Measurements from ENCODE around the gene AHRR. TPM values are rescaled to one million over a fixed set of nuclear protein-coding genes. Genes with fewer than 3 reads are reported as not detected.

AHRR gene
- total and polyA plus RNA-seq, 2 experiments from 2014 or later, result 0.27 to 1.8 TPM

GRCh38 chr5:428754-429452 lies 107.4 kb downstream of the AHRR start (continued):
- TF ChIP-seq ZNF462 (CRISPR knock-in tag; IDR thresholded peaks at IDR 0.05) (no peak), ZNF331 (CRISPR knock-in tag; IDR thresholded peaks at IDR 0.05; ENCODE audit: low read depth) (no peak), JUNB (IDR thresholded peaks at IDR 0.05; ENCODE audit: unreplicated experiment) (no peak)

- Histone ChIP-seq H3K9me2 (ENCODE audit: insufficient read depth) (peaks cover 8% of the 10 kb centered on the region), H3K4me3 (no peak overlapping the region), H3K4me1 (ENCODE audit: insufficient read depth) (no peaks in the 10 kb centered on the region), H2AFZ (no peak overlapping the region), H4K20me1 (replicated peaks; ENCODE audit: insufficient read depth) (no peaks in the 10 kb centered on the region), H3K27ac (ENCODE audit: low read depth) (no peak overlapping the region), H3K36me3 (ENCODE audit: insufficient read depth) (no peaks in the 10 kb centered on the region), H3K79me2 (replicated peaks; ENCODE audit: insufficient read depth) (no peaks in the 10 kb centered on the region), H3K4me2 (no peak overlapping the region), H3K27me3 (ENCODE audit: insufficient read depth) (no peaks in the 10 kb centered on the region), H3F3A (replicated peaks; ENCODE audit: low read depth) (no peaks in the 10 kb centered on the region)
- no peaks in the 10 kb centered on the region for H3K9me3 Mint-ChIP-seq
- no peak for DNase-seq (ENCODE audit: low spot score)
- peaks cover 5% of the 10 kb centered on the region for H3K4me1 Mint-ChIP-seq
- peak; percentile 28 for ATAC-seq
- H3K36me3 Mint-ChIP-seq (ENCODE audit: low read depth), result no peaks in the 10 kb centered on the region; the same call in 2 of the 3 replicates
- H3K27me3 Mint-ChIP-seq (ENCODE audit: insufficient read depth, low read depth, poor library complexity), result peaks cover 5% of the 10 kb centered on the region
- H3K4me3 Mint-ChIP-seq, result no peak overlapping the region; the same call in 2 of the 3 replicates
- no peak overlapping the region for H3K27ac Mint-ChIP-seq
- no peak for TF ChIP-seq REST (IDR thresholded peaks at IDR 0.05; ENCODE audit: unreplicated experiment)
These were observed 108.1 kb downstream of the AHRR start for GRCh38 chr5:429453-430188.
